Measurements from ENCODE around the gene CACNB4.
"Not testable (repeated sequence)": the region's sequence is repeated elsewhere in the genome, so short reads cannot be mapped to it uniquely, and the experiment has no call there.

CACNB4 gene

DNA sequence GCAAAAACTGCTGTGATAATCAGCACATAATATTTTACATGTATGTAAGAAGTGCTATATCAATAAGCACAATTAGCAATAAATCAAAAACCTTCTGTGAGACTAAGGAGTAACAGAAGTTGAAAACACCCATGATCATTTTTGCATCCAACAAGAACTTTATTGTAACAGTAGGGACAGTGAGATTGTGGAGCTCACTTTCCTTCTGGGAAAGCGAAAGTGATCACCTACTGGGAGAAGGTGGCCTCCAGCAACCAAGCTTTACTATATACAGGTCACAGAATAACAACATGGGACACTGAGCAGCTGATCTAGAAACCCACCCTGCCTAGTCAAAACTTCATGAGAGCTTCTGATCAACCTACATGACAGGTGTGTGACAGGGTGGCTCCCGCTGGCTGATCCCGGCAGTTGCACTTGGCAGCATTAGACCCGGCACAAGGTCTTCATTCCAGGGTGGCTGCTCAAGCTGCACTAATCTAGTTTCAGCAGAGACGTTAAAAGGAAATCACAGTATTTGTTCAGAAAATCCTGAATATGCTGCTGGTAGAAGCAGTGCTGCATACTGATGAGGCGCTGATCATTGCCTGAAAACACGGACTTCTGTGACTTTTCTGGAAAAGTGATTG, 207.2 kb downstream of the CACNB4 start:
- no peak for FAIRE-seq

DNA sequence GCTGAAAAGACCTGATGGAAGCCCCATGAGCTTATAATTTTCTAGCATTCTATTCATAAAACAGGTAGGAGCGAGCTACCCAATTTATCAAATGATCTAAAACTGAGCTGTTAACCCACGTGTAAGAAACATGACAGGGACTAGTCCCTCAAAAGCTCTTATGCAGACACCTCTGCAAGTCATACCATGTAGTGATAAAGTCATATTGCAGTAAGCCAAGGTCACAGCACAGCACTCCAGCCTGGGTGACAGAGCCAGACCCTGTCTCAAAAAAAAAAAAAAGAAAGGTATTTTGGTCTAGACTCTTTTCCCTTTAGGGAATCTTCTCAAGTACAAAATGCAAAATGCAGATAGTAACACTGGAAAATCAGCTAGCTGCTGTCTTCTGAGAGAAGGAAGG, 211.7 kb downstream of the CACNB4 start:
- no peak for FAIRE-seq

DNA sequence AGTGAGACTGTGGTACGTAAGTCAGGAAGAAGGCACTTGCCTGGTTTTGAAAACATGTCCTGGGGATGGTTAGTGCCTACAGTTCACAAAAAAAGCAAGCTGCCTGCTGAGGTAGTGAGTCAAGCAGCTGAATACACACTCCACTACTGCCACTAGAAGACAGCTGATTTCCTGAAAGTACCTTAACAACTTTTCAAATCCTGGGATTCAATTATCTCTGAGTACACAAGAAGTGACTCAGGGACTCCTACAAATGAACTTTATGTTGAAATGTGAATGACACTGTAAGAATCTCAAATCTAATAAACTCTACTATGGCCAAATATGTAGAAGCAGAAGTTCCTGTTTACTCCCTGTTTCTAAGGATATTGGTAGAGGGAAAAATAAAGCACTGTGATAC, 212.6 kb downstream of the CACNB4 start:
- no peak for FAIRE-seq

DNA sequence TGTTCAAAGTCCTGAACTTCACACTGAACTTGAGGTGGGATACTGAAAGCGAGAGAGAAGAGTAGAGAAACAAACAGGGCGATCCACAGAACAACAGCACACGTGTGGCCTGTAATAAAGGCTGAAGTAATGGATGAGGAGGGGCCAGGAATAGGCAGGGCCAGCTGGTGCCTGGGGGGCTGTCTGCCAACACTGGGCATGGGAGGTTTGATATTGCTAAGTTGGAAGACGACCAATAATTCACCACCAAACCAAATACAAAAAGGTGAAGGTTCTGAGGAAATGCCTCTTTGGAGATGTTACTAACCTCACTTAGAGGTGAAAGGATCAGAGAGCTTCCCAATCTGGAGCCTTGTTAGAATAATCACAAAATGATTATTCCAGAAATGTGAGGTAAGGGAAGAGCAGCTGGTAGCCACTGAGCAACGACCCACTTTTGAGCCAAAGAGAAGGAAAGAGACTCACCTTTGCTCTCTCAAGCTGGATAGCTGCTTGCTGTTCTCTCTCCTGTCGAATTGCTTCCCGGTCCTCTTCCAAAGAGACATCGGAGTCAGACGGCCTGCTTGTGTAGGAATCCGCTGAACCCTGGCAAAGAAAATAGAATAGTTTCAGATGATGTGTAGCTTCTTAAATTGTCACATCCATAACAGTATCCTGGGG, 215.9 kb downstream of the CACNB4 start:
- no peak for FAIRE-seq

DNA sequence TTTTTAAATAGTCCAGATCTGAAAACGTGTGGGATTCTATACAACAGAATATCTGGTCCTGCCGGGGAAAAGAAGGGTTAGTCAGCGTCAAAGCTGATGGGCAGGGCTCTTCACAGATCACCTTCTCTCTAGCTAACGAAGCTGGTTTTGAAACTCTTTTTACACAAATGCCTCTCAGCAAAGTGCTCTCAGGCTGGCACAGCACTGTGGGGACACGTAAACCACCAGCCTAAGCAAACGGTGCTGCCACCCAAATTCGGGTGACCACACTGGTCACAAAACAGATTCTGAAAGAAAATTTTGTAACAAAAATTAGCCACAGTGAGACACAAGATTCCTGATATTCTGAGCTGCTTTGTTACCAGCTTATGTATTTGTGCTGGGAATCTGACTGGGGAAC, 217.5 kb downstream of the CACNB4 start:
- no peak for FAIRE-seq

DNA sequence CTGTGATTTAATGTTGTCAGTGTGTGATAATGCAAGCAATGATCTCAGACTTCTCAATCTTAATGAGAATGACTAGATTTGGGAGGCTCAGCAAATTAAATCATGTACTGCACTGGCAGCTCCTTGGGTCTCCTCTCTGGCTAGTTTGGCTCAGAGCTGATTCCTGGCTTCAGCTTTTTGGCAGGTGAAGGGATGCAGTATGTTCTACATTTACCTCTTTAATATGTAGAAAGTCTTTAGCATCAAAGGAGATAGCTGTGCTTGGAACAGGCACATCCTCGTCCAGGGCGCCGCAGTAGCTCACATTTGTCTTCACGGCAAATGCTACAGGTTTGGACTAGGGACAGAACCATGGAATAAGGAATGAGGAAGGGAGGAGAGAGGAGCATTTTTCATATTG, 218.3 kb downstream of the CACNB4 start:
- FAIRE-seq: no peak

DNA sequence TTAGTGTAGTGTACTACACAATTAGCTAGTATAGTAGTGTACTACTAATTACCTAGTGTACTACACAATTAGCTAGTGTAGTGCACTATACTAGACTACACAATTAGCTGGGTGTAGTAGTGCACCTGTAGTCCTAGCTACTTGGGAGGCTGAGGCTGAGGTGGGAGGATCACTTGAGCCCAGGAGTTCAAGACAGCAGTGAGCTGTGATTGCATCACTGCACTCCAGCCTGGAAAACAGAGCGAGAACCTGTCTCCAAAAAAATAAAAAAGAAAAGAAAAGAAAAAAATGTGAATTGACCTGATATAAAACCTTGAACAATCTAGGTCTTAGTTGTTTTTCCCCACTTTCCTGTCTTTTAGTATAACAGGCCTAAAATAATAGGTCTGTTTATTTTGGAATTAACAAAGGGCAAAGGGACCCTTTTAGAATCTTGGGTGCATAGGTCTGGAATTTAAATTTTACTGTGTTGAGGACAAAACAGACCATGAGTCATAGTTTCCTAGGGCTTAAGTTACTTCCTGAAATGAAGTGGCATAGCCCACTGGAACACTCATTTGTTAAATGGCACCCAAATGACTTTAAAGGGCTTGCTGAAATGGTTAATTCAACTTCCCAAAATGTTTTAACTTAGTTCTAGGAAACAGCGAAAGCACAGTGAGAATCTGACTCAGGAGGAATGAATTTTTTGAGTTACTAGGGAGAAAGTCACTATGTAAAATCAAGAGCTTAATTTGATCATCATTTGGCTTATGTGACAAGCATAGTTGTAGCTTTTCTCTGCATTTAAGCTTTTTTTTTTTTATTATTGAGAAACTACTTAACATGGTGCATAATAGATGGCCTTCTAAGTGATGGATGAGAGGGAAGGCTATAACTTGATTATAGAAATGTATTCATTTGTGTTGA, 219.9 kb downstream of the CACNB4 start:
- no peak for FAIRE-seq

DNA sequence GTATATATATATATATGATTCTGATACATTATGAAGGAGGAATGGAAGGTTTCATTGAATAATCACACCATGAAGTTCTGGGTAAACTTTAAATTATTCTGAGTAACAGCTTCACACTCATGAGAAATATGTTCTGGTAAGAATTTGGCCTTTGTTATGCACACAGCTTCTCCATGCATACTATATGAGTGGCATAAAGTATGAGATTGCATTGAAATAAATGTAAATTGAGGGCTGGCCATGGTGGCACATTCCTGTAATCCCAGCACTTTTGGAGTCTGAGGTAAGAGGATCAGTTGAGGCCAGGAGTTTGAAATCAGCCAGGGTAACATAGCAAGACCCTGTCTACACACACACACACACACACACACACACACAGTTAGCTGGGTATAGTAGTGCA, 220.6 kb downstream of the CACNB4 start:
- FAIRE-seq: no peak

DNA sequence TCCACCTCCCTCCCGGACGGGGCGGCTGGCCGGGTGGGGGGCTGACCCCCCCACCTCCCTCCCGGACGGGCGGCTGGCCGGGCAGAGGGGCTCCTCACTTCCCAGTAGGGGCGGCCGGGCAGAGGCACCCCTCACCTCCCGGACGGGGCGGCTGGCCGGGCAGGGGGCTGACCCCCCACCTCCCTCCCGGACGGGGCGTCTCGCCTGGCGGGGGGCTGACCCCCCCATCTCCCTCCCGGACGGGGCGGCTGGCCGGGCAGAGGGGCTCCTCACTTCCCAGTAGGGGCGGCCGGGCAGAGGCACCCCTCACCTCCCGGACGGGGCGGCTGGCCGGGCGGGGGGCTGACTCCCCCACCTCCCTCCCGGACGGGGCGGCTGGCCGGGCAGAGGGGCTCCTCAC, 223.2 kb downstream of the CACNB4 start:
- not testable (repeated sequence) for FAIRE-seq

DNA sequence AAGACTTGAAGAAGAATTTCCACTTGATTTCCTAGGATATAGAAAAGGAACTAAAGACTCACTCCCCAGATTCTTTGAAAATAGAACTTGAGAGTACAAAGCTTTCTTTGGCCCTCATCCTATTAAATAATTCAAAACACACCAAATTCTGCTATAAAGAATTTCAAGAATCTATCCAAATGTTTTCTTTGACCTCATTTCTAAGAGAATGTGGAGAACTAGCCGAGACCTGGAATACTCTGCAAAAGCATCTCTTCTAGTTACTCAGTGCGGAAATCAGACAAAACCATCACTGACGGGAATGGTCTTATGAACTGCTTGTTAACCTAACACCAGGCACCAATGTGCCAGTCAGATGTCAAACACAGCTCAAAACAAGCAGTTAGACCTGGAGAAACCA, 226.4 kb downstream of the CACNB4 start:
- FAIRE-seq: no peak

DNA sequence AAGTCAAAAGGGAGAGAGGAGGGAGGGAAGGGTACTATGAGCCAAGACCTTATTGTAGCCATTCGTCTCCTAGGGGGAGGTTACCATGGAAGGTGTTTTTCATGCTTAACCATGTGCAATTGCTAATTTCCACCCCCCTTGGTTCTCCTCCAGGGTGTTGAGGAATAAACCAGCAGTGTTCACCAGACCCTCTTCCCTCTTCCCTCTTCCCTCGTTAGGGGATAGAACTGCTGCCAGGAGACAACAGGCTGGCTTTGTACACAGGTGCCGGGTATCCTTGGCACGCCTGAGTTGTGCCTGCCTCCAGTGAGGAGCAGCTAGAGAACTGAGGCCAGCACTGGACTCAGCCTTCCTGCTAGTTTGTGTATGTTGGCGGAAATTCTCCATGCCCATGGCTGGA, 229.6 kb downstream of the CACNB4 start:
- FAIRE-seq: no peak

DNA sequence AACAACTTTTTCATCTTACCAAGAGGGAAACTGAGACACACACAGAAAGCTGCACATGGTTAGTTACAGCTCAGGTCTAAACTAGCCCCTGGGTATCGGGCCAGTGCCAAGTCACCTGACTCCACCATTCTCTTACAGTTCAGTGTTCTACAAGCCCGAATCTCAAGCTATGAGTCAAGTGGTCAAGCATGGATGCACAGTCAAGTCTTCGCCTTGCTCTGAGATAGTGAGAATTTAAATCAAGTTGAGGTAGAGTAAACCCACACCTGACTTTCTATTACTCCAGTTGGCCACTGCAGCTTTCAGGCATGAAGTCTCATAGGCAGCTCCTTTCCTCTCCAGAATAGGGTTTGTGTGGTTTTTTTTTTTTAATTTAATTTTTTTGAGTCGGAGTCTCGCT, 236.1 kb downstream of the CACNB4 start:
- no peak for FAIRE-seq

DNA sequence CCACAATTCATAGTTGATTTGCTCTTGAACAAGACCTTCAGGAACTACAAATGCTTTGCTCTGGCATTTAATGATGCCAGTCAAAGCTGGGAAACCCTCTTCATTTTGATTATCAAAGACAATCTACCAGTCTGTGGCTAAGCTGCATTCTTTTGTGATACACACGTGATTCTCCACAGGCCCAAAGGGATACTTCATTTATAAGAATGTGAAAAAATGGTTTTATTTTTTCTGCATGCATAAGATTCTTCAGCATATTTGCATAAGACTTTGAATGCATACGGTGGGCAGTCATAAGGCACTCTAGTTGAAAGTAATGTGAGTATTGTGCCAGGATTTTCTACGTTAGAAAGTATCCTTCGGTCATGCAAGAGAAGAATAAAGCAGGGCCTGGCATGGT, 237.7 kb downstream of the CACNB4 start:
- FAIRE-seq: no peak

DNA sequence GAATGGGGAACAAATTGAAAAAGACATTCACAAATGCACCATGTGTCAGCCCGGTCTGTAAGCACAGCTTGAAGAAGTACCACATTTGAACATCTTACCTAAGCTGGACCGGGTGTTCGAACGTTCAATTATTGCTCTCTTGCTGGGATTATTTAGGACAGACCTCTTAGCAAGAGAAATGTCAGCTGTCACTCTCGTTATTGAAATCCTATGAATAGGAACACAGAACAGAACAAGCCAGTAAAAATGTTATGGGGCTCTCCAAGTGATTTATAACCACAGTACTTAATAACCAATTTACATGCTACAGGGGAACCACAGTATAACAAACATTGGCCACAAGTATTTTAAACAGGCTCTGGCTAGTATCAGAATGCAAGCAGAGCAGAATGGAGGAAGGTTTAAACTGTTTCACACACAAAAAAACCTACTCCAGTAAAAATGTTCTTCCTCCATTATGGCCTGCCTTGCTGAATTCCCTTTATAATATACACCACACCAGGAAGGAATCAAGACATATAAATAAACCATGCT, 238.2 kb downstream of the CACNB4 start:
- no peak for FAIRE-seq

DNA sequence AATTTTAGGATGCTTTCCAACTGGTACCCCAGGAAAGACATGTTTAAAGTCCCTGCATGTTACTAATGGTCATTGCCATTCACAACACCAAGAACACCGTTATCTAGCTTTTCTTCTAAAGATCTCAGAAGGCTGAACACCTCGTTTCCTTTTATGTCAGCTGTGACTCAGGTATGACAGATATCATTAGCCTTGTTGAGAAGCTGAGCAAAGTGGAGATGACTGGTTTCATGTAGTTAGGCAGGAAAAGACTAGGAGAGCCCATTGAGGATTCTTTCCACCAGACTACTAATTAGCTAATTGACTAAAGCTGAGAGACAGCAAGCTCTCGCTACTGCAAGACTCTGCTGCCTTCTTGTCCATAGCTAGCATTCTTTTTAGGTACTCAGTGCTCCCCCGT, 238.6 kb downstream of the CACNB4 start:
- no peak for FAIRE-seq

DNA sequence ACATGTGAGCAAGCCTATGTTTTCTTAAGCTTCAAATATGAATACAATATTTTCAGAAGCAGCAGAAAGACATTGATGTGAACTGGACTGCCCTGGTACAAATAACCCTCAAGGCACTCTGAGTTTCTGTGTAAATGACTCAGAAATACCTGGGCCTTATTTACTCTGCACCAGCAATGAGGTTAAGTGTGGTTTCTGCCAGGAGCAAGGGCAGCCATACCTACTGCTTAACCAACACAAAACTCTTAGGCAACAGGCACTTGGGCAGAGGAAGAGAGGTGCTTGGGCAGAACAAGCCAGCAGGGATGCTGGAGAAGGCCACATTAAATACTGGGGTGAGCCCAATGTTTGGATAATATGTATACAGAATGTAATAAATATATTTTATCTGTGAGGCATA, 241.2 kb downstream of the CACNB4 start:
- no peak for FAIRE-seq

DNA sequence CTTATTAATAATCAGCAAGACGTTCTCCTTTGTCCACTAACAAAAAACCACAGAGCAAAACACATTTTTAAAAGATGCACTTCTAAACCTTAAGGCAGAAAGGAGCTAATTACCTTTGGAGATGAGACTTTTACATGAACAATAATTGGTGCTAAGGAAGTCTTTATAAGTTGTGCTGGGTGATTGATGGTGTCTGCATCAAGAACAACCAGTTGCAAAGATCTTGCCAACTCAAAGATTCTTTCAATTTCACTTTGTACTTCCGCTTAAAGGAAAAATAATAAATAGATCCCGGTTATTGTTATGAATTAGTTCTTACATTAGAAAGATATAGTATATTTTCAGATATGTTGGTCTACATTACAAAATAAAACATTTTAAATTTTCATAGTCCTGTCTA, 243.7 kb downstream of the CACNB4 start:
- FAIRE-seq: no peak

DNA sequence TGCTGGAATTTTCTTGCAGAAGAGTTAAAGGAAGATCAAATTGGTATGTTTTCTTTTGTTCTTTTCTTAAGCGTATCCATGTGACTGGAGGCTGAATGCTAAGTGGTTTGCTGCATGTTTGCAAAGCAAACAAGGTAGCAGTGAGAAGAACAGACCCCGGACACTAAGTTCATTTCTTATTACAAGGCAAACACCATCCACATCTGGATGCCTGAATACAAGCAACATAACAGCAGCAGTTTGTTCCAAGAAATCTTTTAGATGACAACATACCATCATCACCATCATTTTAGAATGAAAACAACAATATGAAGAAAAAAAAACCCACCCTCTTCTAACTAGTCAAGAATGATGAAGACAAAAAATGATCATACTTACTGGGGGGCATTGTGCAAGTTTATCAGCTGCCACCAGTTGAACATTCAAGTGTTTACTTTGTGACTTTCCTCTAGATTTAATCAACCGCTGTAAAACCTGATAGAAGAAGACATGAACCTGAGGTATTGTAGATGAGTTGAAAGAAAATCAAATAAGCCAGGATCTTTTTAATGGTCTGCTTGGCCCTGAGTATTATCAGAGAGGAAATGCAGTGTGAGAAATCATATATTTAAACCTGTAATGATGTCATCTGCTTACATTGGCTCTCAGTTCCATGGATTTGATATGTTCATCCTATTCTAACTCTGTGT, 245.6 kb downstream of the CACNB4 start:
- no peak for FAIRE-seq

DNA sequence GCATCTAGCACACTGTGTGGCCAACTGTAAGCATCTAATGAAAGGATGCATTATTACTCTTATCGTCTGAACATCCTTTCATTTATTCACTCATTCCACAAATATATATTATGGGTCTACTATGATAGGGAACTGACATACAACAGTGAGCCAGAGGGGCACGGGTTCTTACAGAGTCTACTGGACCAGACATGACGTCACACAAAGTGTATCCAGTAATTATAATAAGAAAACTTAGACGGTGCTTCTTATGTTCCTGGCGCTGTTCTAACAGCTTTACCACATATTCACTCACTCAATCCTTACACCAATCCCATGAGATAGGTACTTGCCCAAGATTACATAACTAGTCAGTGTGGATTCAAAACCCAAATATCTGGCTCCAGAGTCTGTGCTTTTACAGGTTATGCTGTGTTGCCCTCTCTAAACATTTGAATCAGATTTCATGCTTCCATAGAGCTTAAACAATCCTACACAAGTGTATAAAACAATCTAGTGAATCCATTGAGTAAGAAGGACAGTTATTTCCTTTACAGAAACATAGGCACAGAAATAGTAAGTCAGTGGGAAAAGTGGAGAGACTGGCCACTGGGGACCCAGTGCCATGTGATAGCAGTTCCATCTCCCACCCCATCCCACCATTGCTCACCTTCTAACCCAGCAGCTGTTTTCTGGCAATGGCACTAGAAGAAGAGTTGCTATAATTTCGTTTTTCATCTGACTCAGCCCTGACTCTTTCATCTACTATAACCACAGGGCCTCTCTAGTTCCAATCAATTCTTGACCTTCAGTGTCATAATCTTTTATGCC, 246.4 kb downstream of the CACNB4 start:
- FAIRE-seq: no peak

DNA sequence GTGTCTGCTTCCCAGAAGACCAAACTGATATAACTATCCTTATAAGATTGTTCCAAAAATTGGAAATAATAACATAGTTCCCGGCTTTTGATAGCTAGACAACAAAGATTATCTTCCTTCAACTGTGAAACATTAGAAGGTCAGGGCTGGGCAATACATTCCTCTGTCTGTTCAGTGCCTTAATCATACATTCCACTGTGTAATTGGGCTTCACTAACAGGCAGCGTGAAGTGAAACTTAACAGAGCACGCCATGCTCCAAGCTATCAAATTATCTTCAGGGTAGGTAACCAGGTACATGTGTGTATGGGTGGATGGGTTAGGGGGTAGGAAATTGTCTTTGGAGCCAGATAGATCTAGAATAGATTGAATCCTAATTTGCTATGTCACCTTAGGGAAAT, 247.1 kb downstream of the CACNB4 start:
- FAIRE-seq: no peak

DNA sequence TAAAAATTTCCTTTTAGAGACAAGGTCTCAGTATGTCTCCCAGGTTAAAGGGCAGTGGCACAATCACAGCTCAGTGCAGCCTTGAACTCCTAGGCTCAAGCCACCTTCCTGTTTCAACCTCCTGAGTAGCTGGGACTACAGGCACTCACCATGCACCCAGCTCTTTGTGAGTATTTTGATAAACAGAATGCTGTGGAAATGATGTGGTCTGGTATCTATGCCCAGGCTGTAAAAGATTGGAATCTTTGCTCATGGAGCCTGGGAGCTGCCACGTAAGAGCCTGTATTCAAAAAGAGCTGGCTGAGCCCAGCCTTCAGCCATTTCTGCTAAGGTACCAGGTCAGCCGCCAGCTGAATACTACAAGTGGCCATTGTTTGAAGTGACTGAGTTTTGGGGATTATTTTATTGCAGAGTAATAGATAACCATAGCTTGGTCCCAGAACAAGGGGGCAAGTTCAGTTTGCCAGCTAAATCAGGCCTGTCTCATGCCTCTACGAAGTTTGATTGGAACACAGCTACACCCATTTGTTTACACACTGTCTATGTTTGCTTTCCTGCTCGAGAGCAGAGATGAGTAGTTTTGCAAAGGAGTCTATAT, 249.3 kb downstream of the CACNB4 start:
- no peak for FAIRE-seq

DNA sequence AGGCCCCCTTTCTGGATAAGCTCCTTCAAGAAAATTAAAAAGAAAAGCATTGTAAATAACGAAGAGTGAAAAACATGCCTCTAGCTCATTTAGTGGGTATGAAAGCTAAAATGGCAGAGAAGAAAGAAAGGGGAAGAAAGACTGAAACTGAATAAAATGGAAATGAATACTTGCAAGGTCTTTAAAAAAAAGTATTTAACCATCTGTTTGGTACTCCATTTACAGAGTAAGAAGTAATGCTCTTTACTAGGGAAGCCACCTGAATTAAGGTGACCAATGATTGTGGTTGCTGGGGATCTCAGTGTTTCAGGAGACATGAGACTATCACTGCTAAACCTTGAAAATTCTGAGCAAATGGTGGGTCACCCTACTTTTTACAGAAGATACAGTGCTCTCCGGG, 253.0 kb downstream of the CACNB4 start:
- no peak for FAIRE-seq
